HCT116 (cell line): Measurements from ENCODE around the gene CDC42EP1. TPM values are rescaled to one million over a fixed set of nuclear protein-coding genes. Genes with fewer than 3 reads are reported as not detected.
"Not testable (repeated sequence)": the region's sequence is repeated elsewhere in the genome, so short reads cannot be mapped to it uniquely, and the experiment has no call there.

Experiments used
- ATAC-seq: fragments of 200-7000 bp; cut with Tn5 transposase; 2 replicates; pipeline ENCODE4 v1.9.1; 2020; ENCODE audit warnings: mild to moderate bottlenecking, moderate library complexity
- BruUV-seq: library from RNA; stranded (reverse); fragments of 400-500 nt; replicated peaks from 2 replicates; lab custom pipeline; 2021; lab: Mats Ljungman, UMichigan
- CTCF ChIA-PET: fragments of 300-600 bp; sonication (Branson Sonifier 250); formaldehyde crosslinking; loops from one replicate; lab custom pipeline; 2021; ENCODE audit warnings: antibody characterized with exemption; lab: Charles Lee
- POLR2A ChIA-PET: fragments of 300-600, 350-600 bp; sonication (Branson Sonifier 250); formaldehyde crosslinking; loops from one replicate; lab custom pipeline; 2021; ENCODE audit warnings: antibody characterized with exemption; lab: Charles Lee
- RAD21 ChIA-PET, 2 experiments: fragments of 300-600 bp; sonication (Branson Sonifier 250); formaldehyde crosslinking; loops; one replicate each; lab custom pipeline; 2023; ENCODE audit warnings: low total read pairs in 2 of 2; ENCODE audit not compliant: uncharacterized antibody in 2 of 2, unreplicated experiment in 2 of 2, low non-redundant PET in 1 of 2; lab: Charles Lee
- DNase-seq: peaks from one replicate; pipeline ENCODE4 v3.0.0-alpha.2; 2010; ENCODE audit warnings: low read depth, low spot score
- H2AFZ ChIP-seq: fragments of 200-600 bp; shearing (Covaris generic), sonication (generic); 2 replicates; pipeline ENCODE4 v1.6.1; 2017; ENCODE audit warnings: low read depth, mixed run types, mixed read lengths, antibody characterized with exemption, low read length; ENCODE audit not compliant: poor library complexity, severe bottlenecking
- H3K27ac ChIP-seq: 2 replicates; pipeline ENCODE4 v1.5.1; 2012; ENCODE audit warnings: low read depth, low read length
- H3K27me3 ChIP-seq: fragments of 200-600 bp; sonication (generic); 2 replicates; pipeline ENCODE4 v1.6.1; 2016; ENCODE audit warnings: mixed run types, low read length, mixed read lengths; ENCODE audit not compliant: insufficient read depth
- H3K36me3 ChIP-seq, 2 experiments: fragments of 200-500 bp in 1 of 2; fragments of 200-600 bp in 1 of 2; sonication (Bioruptor generic) in 1 of 2; sonication (generic) in 1 of 2; 2 replicates each; pipeline versions ENCODE4 v1.5.1 to v1.6.1; 2014 to 2016; ENCODE audit warnings: low read length in 2 of 2, inconsistent platforms in 1 of 2, mixed read lengths in 1 of 2, mixed run types in 1 of 2; ENCODE audit not compliant: insufficient read depth in 2 of 2, control insufficient read depth in 1 of 2
- H3K4me1 ChIP-seq, 2 experiments: fragments of 200-600 bp in 1 of 2; sonication (generic) in 1 of 2; 2 replicates each; pipeline versions ENCODE4 v1.5.1 to v1.6.1; 2012 to 2017; ENCODE audit warnings: low read length in 2 of 2, inconsistent platforms in 1 of 2, mild to moderate bottlenecking in 1 of 2, mixed read lengths in 1 of 2, mixed run types in 1 of 2, moderate library complexity in 1 of 2; ENCODE audit not compliant: insufficient read depth in 2 of 2, control insufficient read depth in 1 of 2
- H3K4me2 ChIP-seq: fragments of 200-600 bp; sonication (generic); 2 replicates; pipeline ENCODE4 v1.6.1; 2017; ENCODE audit warnings: mixed run types, low read length, mixed read lengths
- H3K4me3 ChIP-seq, 2 experiments: fragments of 200-600 bp in 1 of 2; sonication (generic) in 1 of 2; replicated peaks in 1 of 2; 2 replicates each; pipeline ENCODE4 v1.5.1; 2011 to 2016; ENCODE audit warnings: low read length in 2 of 2, control low read depth in 1 of 2, low read depth in 1 of 2, mild to moderate bottlenecking in 1 of 2, mixed read lengths in 1 of 2, mixed run types in 1 of 2
- H3K79me2 ChIP-seq: fragments of 200-600 bp; sonication (generic); 2 replicates; pipeline ENCODE4 v1.6.1; 2017; ENCODE audit warnings: mild to moderate bottlenecking, mixed run types, low read length, moderate library complexity, mixed read lengths; ENCODE audit not compliant: insufficient read depth
- H3K9ac ChIP-seq: fragments of 200-600 bp; sonication (generic); 2 replicates; pipeline ENCODE4 v1.6.1; 2016; ENCODE audit warnings: low read length, mixed read lengths
- H3K9me2 ChIP-seq: fragments of 200-600 bp; sonication (generic), shearing (Covaris generic); 2 replicates; pipeline ENCODE4 v1.6.1; 2017; ENCODE audit warnings: mixed run types, mild to moderate bottlenecking, moderate library complexity; ENCODE audit not compliant: insufficient read depth
- H3K9me3 ChIP-seq, 2 experiments: fragments of 200-500 bp in 1 of 2; fragments of 200-600 bp in 1 of 2; sonication (Bioruptor generic) in 1 of 2; sonication (generic) in 1 of 2; 2 replicates each; pipeline ENCODE4 v1.6.1; 2014 to 2017; ENCODE audit warnings: low read length in 2 of 2, mixed read lengths in 2 of 2, inconsistent platforms in 1 of 2, low read depth in 1 of 2, mild to moderate bottlenecking in 1 of 2, mixed run types in 1 of 2, moderate library complexity in 1 of 2; ENCODE audit not compliant: control insufficient read depth in 1 of 2, insufficient read depth in 1 of 2
- H4K20me1 ChIP-seq: fragments of 200-600 bp; sonication (generic), shearing (Covaris generic); 2 replicates; pipeline ENCODE4 v1.6.1; 2017; ENCODE audit warnings: mixed run types, mild to moderate bottlenecking, moderate library complexity; ENCODE audit not compliant: insufficient read depth
- CTCF ChIP-seq, 3 experiments: fragments of 200-600 bp in 1 of 3; sonication (generic) in 1 of 3; IDR thresholded peaks in 2 of 3; conservative IDR thresholded peaks in 1 of 3; 2 replicates each; pipeline ENCODE4 v1.5.1; 2012 to 2017; ENCODE audit warnings: low read depth in 2 of 3, low read length in 2 of 3, antibody characterized with exemption in 1 of 3, borderline replicate concordance in 1 of 3, control low read depth in 1 of 3, mild to moderate bottlenecking in 1 of 3, mixed read lengths in 1 of 3, mixed run types in 1 of 3, moderate library complexity in 1 of 3; ENCODE audit not compliant: insufficient read depth in 1 of 3
- MAX ChIP-seq: IDR thresholded peaks from 2 replicates; pipeline ENCODE4 v1.6.1; 2012
- RAD21 ChIP-seq: IDR thresholded peaks from 2 replicates; pipeline ENCODE4 v1.6.1; 2012; ENCODE audit warnings: low read depth, mild to moderate bottlenecking
- TCF7L2 ChIP-seq: IDR thresholded peaks from 2 replicates; pipeline ENCODE4 v1.7.0; 2011; ENCODE audit warnings: borderline replicate concordance, inconsistent platforms; ENCODE audit not compliant: insufficient read depth, insufficient read length; ENCODE audit errors: extremely low read depth
- YY1 ChIP-seq: IDR thresholded peaks from 2 replicates; pipeline ENCODE4 v1.6.1; 2011; ENCODE audit warnings: low read length, low read depth, moderate library complexity, mild to moderate bottlenecking; ENCODE audit not compliant: insufficient replicate concordance; ENCODE audit errors: extremely low read depth
- intact Hi-C: fragments of 100-400 bp; cut with micrococcal nuclease; formaldehyde crosslinking; loops from 2 replicates; pipeline ENCODE4 v1.10.0; 2022
- total RNA-seq: library from RNA; stranded (reverse); gene quantifications from one replicate; pipeline ENCODE4 v1.2.1, GENCODE V29; 2021; ENCODE audit not compliant: unreplicated experiment

Gene CDC42EP1
- total RNA-seq, 1 experiment from 2014 or later: 160 TPM

- no peaks in the 10 kb centered on the region for H3K9me3 ChIP-seq
- H3K4me1 ChIP-seq: peaks cover 26 to 50% of the 10 kb centered on the region in 2 experiments
- no peaks in the 10 kb centered on the region for H3K79me2 ChIP-seq
- DNase-seq (peak; percentile 91), ATAC-seq (peak; percentile 99)
- RAD21 ChIA-PET: interaction anchor here (0.6 to 2.4 kb wide), 6 partner anchors 20 to 69 kb away, joined by 3 to 14 read pairs (median 4); partner anchors contain the start of gene GGA1 (in 1 of the 2)
- no TSS peak for BruUV-seq
- intact Hi-C loops: loop anchor here (1.0 to 2.0 kb wide), 3 partner anchors 54 to 142 kb away; no protein-coding TSS in a partner anchor
- CTCF ChIA-PET: interaction anchor here (0.6 to 14.9 kb wide), 13 partner anchors 11 to 237 kb away, joined by 3 to 238 read pairs (median 6); partner anchors contain the start of gene GGA1
- TF ChIP-seq TCF7L2: peak; percentile 13
- TF ChIP-seq MAX: no peak
- peak; percentile 100 for TF ChIP-seq RAD21
- peak; percentile 49 for TF ChIP-seq YY1
- peak; percentile 91 to 98 (median 96) for TF ChIP-seq CTCF (IDR thresholded peaks at IDR 0.05 in 2 of 3, conservative IDR thresholded peaks at IDR 0.05 in 1 of 3; ENCODE audit: borderline replicate concordance in 1 of 3, insufficient read depth in 1 of 3, low read depth in 2 of 3, low read length in 2 of 3)
- no peaks in the 10 kb centered on the region for H3K36me3 ChIP-seq
- no peaks in the 10 kb centered on the region for H3K9me2 ChIP-seq
- H3K4me2 ChIP-seq: peak overlapping the region; percentile 69
- H2AFZ ChIP-seq: peak overlapping the region; percentile 82
- peak overlapping the region in 1 of 2 experiments; percentile 32; a peak in 2 of 4 replicates for H3K4me3 ChIP-seq
- POLR2A ChIA-PET: interaction anchor here (1.0 to 1.5 kb wide), 2 partner anchors 28 to 69 kb away, joined by 3 to 6 read pairs; no protein-coding TSS in a partner anchor
- no peaks in the 10 kb centered on the region for H4K20me1 ChIP-seq
- H3K27ac ChIP-seq: no peak overlapping the region
- no peaks in the 10 kb centered on the region for H3K27me3 ChIP-seq
- peak overlapping the region; percentile 36 for H3K9ac ChIP-seq
Measured at GRCh38 chr22:37538590-37539357, 21.5 kb upstream of the CDC42EP1 start.

GRCh38 chr22:37539790-37540189 is 20.5 kb upstream of the CDC42EP1 start:
- not testable (repeated sequence) for H3K79me2 ChIP-seq, H3K27ac ChIP-seq, H3K9me2 ChIP-seq, H3K9me3 ChIP-seq, H3K4me3 ChIP-seq, DNase-seq, ATAC-seq, H3K27me3 ChIP-seq, H4K20me1 ChIP-seq, H3K36me3 ChIP-seq, BruUV-seq, H2AFZ ChIP-seq, H3K9ac ChIP-seq, H3K4me2 ChIP-seq
- intact Hi-C loops: loop anchor here (1.0 to 2.0 kb wide), 2 partner anchors 53 to 141 kb away; no protein-coding TSS in a partner anchor
- CTCF ChIA-PET: interaction anchor here (0.9 to 14.9 kb wide), 10 partner anchors 12 to 222 kb away, joined by 3 to 238 read pairs (median 6); partner anchors contain the start of gene GGA1
- peaks cover 27 to 51% of the 10 kb centered on the region in 2 experiments for H3K4me1 ChIP-seq
- RAD21 ChIA-PET: interaction anchor here in 1 of 2 experiments (1.6 to 2.4 kb wide), 2 partner anchors 27 to 52 kb away, joined by 6 to 14 read pairs; no protein-coding TSS in a partner anchor
- POLR2A ChIA-PET: interaction anchor here (1.5 kb wide), 1 partner anchor 27 kb away, joined by 6 read pairs; no protein-coding TSS in a partner anchor

- H3K9ac ChIP-seq: peak overlapping the region; percentile 47
- ChIA-PET RAD21 (interaction anchor here in 1 of 2 experiments (0.6 to 1.2 kb wide), 3 partner anchors 25 to 50 kb away, joined by 3 read pairs; no protein-coding TSS in a partner anchor), CTCF (interaction anchor here (0.8 to 14.9 kb wide), 7 partner anchors 10 to 119 kb away, joined by 3 to 238 read pairs (median 5); partner anchors contain the start of gene GGA1), POLR2A (interaction anchor here (1.2 kb wide), 2 partner anchors 25 to 27 kb away, joined by 6 to 8 read pairs; no protein-coding TSS in a partner anchor)
- BruUV-seq, ATAC-seq, H3K9me2 ChIP-seq, H3K27ac ChIP-seq, H3K36me3 ChIP-seq, H4K20me1 ChIP-seq, intact Hi-C loops, H3K27me3 ChIP-seq, H3K9me3 ChIP-seq, H3K4me3 ChIP-seq, H3K79me2 ChIP-seq, DNase-seq, H2AFZ ChIP-seq: not testable (repeated sequence)
- H3K4me2 ChIP-seq: peak overlapping the region; percentile 48
- H3K4me1 ChIP-seq: peaks cover 45 to 77% of the 10 kb centered on the region in 2 experiments
Measured at GRCh38 chr22:37542416-37542815, 17.9 kb upstream of the CDC42EP1 start.
